ENCODE data around the gene RPS14.

DNA sequence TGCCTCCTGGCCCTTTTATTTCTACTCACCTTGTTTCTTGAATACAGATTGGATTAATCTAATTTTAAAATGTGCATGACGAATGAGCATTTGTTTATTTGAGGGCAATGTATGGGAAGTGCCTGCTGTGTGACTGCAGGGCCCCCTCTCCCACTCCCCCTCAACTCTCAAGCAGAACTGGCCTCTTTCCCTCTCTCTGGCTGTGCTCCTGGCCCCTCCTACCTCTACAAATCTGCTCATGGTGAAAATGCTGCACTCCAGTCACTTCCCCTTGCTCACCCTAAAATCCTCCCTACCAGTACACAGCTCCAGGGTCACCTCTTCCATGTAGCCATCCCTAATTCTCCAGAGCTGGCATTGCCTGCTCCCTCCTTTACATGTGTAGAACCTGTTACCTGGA is 41.2 kb upstream of the RPS14 start:
- no peak for TF ChIP-seq POLR2AphosphoS5 (IDR thresholded peaks at IDR 0.05; ENCODE audit: low read depth, low read length)
- TF ChIP-seq, protein P1, sequence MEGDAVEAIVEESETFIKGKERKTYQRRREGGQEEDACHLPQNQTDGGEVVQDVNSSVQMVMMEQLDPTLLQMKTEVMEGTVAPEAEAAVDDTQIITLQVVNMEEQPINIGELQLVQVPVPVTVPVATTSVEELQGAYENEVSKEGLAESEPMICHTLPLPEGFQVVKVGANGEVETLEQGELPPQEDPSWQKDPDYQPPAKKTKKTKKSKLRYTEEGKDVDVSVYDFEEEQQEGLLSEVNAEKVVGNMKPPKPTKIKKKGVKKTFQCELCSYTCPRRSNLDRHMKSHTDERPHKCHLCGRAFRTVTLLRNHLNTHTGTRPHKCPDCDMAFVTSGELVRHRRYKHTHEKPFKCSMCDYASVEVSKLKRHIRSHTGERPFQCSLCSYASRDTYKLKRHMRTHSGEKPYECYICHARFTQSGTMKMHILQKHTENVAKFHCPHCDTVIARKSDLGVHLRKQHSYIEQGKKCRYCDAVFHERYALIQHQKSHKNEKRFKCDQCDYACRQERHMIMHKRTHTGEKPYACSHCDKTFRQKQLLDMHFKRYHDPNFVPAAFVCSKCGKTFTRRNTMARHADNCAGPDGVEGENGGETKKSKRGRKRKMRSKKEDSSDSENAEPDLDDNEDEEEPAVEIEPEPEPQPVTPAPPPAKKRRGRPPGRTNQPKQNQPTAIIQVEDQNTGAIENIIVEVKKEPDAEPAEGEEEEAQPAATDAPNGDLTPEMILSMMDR (IDR thresholded peaks at IDR 0.05; ENCODE audit: control extremely low read depth in 1 of 3, insufficient read depth in 1 of 3, low read depth in 1 of 3, low read length in 3 of 3): no peak
- no peak for TF ChIP-seq POLR2A (IDR thresholded peaks at IDR 0.05; ENCODE audit: control extremely low read depth in 1 of 2, low read depth in 2 of 2, low read length in 2 of 2)
- TF ChIP-seq SAP30 (IDR thresholded peaks at IDR 0.05; ENCODE audit: insufficient read depth, insufficient replicate concordance, low read length): no peak
- no peak for TF ChIP-seq EP300 (IDR thresholded peaks at IDR 0.05; ENCODE audit: borderline replicate concordance in 1 of 2, low read depth in 2 of 2, low read length in 2 of 2)
- TF ChIP-seq SIN3A (conservative IDR thresholded peaks at IDR 0.05 in 1 of 2, IDR thresholded peaks at IDR 0.05 in 1 of 2; ENCODE audit: low read depth in 1 of 2, low read length in 2 of 2): no peak
- TF ChIP-seq, protein P2, sequence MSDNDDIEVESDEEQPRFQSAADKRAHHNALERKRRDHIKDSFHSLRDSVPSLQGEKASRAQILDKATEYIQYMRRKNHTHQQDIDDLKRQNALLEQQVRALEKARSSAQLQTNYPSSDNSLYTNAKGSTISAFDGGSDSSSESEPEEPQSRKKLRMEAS (IDR thresholded peaks at IDR 0.05): no peak
- TF ChIP-seq HDAC2 (IDR thresholded peaks at IDR 0.05; ENCODE audit: borderline replicate concordance in 1 of 2, low read depth in 2 of 2, low read length in 2 of 2): no peak
- no peak for TF ChIP-seq YY1 (IDR thresholded peaks at IDR 0.05; ENCODE audit: low read depth, low read length)
- no peak for TF ChIP-seq CTBP2 (IDR thresholded peaks at IDR 0.05; ENCODE audit: borderline replicate concordance, insufficient read depth, insufficient read length, low read length)
- no peak for TF ChIP-seq ASH2L (IDR thresholded peaks at IDR 0.05; ENCODE audit: low read length)
- no peak for TF ChIP-seq HDAC6 (IDR thresholded peaks at IDR 0.05; ENCODE audit: low read depth, low read length)
- no peak for TF ChIP-seq SP1 (IDR thresholded peaks at IDR 0.05; ENCODE audit: low read depth, low read length)
